ENCODE results near the gene UBE2V1.

GRCh38 chr20:50067461-50067860 lies 45.5 kb downstream of the UBE2V1 start:
- TF ChIP-seq CTCF (IDR thresholded peaks at IDR 0.05) (no peak), POLR2A (IDR thresholded peaks at IDR 0.05) (no peak)

Data from prostate gland (tissue), 2 donors.